Measurements from ENCODE around the gene TTC34.

GRCh38 chr1:2788506-2789163 is 12.9 kb downstream of the TTC34 start:
- TF ChIP-seq, protein P1, sequence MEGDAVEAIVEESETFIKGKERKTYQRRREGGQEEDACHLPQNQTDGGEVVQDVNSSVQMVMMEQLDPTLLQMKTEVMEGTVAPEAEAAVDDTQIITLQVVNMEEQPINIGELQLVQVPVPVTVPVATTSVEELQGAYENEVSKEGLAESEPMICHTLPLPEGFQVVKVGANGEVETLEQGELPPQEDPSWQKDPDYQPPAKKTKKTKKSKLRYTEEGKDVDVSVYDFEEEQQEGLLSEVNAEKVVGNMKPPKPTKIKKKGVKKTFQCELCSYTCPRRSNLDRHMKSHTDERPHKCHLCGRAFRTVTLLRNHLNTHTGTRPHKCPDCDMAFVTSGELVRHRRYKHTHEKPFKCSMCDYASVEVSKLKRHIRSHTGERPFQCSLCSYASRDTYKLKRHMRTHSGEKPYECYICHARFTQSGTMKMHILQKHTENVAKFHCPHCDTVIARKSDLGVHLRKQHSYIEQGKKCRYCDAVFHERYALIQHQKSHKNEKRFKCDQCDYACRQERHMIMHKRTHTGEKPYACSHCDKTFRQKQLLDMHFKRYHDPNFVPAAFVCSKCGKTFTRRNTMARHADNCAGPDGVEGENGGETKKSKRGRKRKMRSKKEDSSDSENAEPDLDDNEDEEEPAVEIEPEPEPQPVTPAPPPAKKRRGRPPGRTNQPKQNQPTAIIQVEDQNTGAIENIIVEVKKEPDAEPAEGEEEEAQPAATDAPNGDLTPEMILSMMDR (IDR thresholded peaks at IDR 0.05) = no peak
- no peak for TF ChIP-seq POLR2A (IDR thresholded peaks at IDR 0.05)

All from esophagus squamous epithelium (tissue), 4 donors.